Measurements from ENCODE around the gene ALKBH6. TPM values are rescaled to one million over a fixed set of nuclear protein-coding genes. Genes with fewer than 3 reads are reported as not detected.
A peak's percentile ranks its signal among the peaks of the same experiment; 100 is the strongest.

ALKBH6 gene
- total and polyA plus RNA-seq, 2 experiments from 2014 or later, result 33.6 to 51.4 TPM

GRCh38 chr19:36032251-36033104 lies 18.5 kb upstream of the ALKBH6 start, which contains the start of gene CLIP3:
Gene CLIP3 (minus strand): TSS chr19:36032873. CDS start chr19:36032357, 516 bp downstream.
- Histone ChIP-seq H3K4me2 (peak within 1 kb of the TSS; percentile 87), H3K9me2 (ENCODE audit: insufficient read depth) (no peaks in the 10 kb centered on the region), H3K27ac (ENCODE audit: low read depth) (no peak within 1 kb of the TSS), H4K20me1 (replicated peaks; ENCODE audit: insufficient read depth) (no peaks in the 10 kb centered on the region; the same call in 1 of the 2 replicates), H2AFZ (peak within 1 kb of the TSS; percentile 95), H3K36me3 (ENCODE audit: insufficient read depth) (no peaks in the 10 kb centered on the region), H3K79me2 (replicated peaks; ENCODE audit: insufficient read depth) (no peaks in the 10 kb centered on the region), H3F3A (replicated peaks; ENCODE audit: low read depth) (0 out of 2 replicates have a peak, but pooled peaks cover 3% of the 10 kb centered on the region), H3K4me3 (peak within 1 kb of the TSS; percentile 96), H3K4me1 (ENCODE audit: insufficient read depth) (peaks cover 6% of the 10 kb centered on the region; the same call in 1 of the 2 replicates), H3K27me3 (ENCODE audit: insufficient read depth) (no peaks in the 10 kb centered on the region)
- no peaks in the 10 kb centered on the region for H3K9me3 Mint-ChIP-seq
- peaks cover 21% of the 10 kb centered on the region for H3K27me3 Mint-ChIP-seq (ENCODE audit: insufficient read depth, low read depth, poor library complexity)
- TF ChIP-seq POLR2AphosphoS5 (IDR thresholded peaks at IDR 0.05; ENCODE audit: low read depth) (peak; percentile 54), JUNB (IDR thresholded peaks at IDR 0.05; ENCODE audit: unreplicated experiment) (no peak)
- peak; percentile 91 for ATAC-seq
- peak; percentile 87 for DNase-seq (ENCODE audit: low spot score)
- peak within 1 kb of the TSS; percentile 86 for H3K4me3 Mint-ChIP-seq
- no peak within 1 kb of the TSS for H3K27ac Mint-ChIP-seq
- peaks cover 2% of the 10 kb centered on the region; the same call in 1 of the 3 replicates for H3K4me1 Mint-ChIP-seq
- H3K36me3 Mint-ChIP-seq (ENCODE audit: low read depth), result no peaks in the 10 kb centered on the region; the same call in 2 of the 3 replicates

GRCh38 chr19:36031308-36031707 lies 17.3 kb upstream of the ALKBH6 start:
- no peak overlapping the region for H3K4me3 ChIP-seq
- peaks cover 6% of the 10 kb centered on the region; the same call in 1 of the 2 replicates for H3K4me1 ChIP-seq (ENCODE audit: insufficient read depth)
- no peak overlapping the region for H3K4me2 ChIP-seq
- Mint-ChIP-seq H3K9me3 (no peaks in the 10 kb centered on the region), H3K27ac (no peak overlapping the region), H3K4me3 (peak overlapping the region; percentile 40), H3K4me1 (peaks cover 2% of the 10 kb centered on the region; the same call in 1 of the 3 replicates), H3K36me3 (ENCODE audit: low read depth) (peaks cover 4% of the 10 kb centered on the region; the same call in 1 of the 3 replicates), H3K27me3 (ENCODE audit: insufficient read depth, low read depth, poor library complexity) (peaks cover 20% of the 10 kb centered on the region)
- no peaks in the 10 kb centered on the region; the same call in 1 of the 2 replicates for H4K20me1 ChIP-seq (replicated peaks; ENCODE audit: insufficient read depth)
- no peak overlapping the region for H2AFZ ChIP-seq
- no peak for ATAC-seq
- no peaks in the 10 kb centered on the region for H3K79me2 ChIP-seq (replicated peaks; ENCODE audit: insufficient read depth)
- 0 out of 2 replicates have a peak, but pooled peaks cover 3% of the 10 kb centered on the region for H3F3A ChIP-seq (replicated peaks; ENCODE audit: low read depth)
- no peaks in the 10 kb centered on the region for H3K9me2 ChIP-seq (ENCODE audit: insufficient read depth)
- H3K36me3 ChIP-seq (ENCODE audit: insufficient read depth), result no peaks in the 10 kb centered on the region
- DNase-seq (ENCODE audit: low spot score), result no peak
- H3K27ac ChIP-seq (ENCODE audit: low read depth), result no peak overlapping the region
- no peaks in the 10 kb centered on the region for H3K27me3 ChIP-seq (ENCODE audit: insufficient read depth)
- TF ChIP-seq REST (IDR thresholded peaks at IDR 0.05; ENCODE audit: unreplicated experiment), result no peak
- TF ChIP-seq, protein P1, sequence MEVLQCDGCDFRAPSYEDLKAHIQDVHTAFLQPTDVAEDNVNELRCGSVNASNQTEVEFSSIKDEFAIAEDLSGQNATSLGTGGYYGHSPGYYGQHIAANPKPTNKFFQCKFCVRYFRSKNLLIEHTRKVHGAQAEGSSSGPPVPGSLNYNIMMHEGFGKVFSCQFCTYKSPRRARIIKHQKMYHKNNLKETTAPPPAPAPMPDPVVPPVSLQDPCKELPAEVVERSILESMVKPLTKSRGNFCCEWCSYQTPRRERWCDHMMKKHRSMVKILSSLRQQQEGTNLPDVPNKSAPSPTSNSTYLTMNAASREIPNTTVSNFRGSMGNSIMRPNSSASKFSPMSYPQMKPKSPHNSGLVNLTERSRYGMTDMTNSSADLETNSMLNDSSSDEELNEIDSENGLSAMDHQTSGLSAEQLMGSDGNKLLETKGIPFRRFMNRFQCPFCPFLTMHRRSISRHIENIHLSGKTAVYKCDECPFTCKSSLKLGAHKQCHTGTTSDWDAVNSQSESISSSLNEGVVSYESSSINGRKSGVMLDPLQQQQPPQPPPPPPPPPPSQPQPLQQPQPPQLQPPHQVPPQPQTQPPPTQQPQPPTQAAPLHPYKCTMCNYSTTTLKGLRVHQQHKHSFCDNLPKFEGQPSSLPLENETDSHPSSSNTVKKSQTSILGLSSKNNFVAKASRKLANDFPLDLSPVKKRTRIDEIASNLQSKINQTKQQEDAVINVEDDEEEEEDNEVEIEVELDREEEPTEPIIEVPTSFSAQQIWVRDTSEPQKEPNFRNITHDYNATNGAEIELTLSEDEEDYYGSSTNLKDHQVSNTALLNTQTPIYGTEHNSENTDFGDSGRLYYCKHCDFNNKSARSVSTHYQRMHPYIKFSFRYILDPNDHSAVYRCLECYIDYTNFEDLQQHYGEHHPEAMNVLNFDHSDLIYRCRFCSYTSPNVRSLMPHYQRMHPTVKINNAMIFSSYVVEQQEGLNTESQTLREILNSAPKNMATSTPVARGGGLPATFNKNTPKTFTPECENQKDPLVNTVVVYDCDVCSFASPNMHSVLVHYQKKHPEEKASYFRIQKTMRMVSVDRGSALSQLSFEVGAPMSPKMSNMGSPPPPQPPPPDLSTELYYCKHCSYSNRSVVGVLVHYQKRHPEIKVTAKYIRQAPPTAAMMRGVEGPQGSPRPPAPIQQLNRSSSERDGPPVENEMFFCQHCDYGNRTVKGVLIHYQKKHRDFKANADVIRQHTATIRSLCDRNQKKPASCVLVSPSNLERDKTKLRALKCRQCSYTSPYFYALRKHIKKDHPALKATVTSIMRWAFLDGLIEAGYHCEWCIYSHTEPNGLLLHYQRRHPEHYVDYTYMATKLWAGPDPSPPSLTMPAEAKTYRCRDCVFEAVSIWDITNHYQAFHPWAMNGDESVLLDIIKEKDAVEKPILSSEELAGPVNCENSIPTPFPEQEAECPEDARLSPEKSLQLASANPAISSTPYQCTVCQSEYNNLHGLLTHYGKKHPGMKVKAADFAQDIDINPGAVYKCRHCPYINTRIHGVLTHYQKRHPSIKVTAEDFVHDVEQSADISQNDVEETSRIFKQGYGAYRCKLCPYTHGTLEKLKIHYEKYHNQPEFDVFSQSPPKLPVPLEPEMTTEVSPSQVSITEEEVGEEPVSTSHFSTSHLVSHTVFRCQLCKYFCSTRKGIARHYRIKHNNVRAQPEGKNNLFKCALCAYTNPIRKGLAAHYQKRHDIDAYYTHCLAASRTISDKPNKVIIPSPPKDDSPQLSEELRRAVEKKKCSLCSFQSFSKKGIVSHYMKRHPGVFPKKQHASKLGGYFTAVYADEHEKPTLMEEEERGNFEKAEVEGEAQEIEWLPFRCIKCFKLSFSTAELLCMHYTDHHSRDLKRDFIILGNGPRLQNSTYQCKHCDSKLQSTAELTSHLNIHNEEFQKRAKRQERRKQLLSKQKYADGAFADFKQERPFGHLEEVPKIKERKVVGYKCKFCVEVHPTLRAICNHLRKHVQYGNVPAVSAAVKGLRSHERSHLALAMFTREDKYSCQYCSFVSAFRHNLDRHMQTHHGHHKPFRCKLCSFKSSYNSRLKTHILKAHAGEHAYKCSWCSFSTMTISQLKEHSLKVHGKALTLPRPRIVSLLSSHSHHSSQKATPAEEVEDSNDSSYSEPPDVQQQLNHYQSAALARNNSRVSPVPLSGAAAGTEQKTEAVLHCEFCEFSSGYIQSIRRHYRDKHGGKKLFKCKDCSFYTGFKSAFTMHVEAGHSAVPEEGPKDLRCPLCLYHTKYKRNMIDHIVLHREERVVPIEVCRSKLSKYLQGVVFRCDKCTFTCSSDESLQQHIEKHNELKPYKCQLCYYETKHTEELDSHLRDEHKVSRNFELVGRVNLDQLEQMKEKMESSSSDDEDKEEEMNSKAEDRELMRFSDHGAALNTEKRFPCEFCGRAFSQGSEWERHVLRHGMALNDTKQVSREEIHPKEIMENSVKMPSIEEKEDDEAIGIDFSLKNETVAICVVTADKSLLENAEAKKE (CRISPR knock-in tag; IDR thresholded peaks at IDR 0.05), result no peak
- TF ChIP-seq, protein P2, sequence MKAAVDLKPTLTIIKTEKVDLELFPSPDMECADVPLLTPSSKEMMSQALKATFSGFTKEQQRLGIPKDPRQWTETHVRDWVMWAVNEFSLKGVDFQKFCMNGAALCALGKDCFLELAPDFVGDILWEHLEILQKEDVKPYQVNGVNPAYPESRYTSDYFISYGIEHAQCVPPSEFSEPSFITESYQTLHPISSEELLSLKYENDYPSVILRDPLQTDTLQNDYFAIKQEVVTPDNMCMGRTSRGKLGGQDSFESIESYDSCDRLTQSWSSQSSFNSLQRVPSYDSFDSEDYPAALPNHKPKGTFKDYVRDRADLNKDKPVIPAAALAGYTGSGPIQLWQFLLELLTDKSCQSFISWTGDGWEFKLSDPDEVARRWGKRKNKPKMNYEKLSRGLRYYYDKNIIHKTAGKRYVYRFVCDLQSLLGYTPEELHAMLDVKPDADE (IDR thresholded peaks at IDR 0.05), result no peak
- TF ChIP-seq ZNF331 (CRISPR knock-in tag; IDR thresholded peaks at IDR 0.05; ENCODE audit: low read depth), result no peak
- TF ChIP-seq JUNB (IDR thresholded peaks at IDR 0.05; ENCODE audit: unreplicated experiment), result no peak
